ENCODE data around the gene EPHB3. TPM values are rescaled to one million over a fixed set of nuclear protein-coding genes. Genes with fewer than 3 reads are reported as not detected.

EPHB3 gene
- total and polyA plus RNA-seq, 7 donors = 0.08 to 1.6 (median 0.63) TPM

GRCh38 chr3:184595726-184596125 lies 34.1 kb downstream of the EPHB3 start:
- Histone ChIP-seq H3K9me3 (no peaks in the 10 kb centered on the region), H3K36me3 (ENCODE audit: insufficient read depth in 1 of 2, low read depth in 1 of 2) (no peaks in the 10 kb centered on the region), H3K27ac (no peak overlapping the region), H3K27me3 (ENCODE audit: insufficient read depth in 3 of 3, low read length in 2 of 3) (peaks cover 0 to 1% (median 0%) of the 10 kb centered on the region in 3 donors), H3K4me1 (no peaks in the 10 kb centered on the region), H3K4me3 (no peak overlapping the region)
- WGBS, 3 donors = 54 to 74% (median 57%) methylated on average over 8 of the region's 8 CpGs
- TF ChIP-seq CTCF (IDR thresholded peaks at IDR 0.05) = no peak
- intact Hi-C loops (cut with DNase I) = no loop called here
- ATAC-seq (no peak), DNase-seq (no peak)

GRCh38 chr3:184596233-184596632 lies 34.6 kb downstream of the EPHB3 start:
- DNase-seq = no peak
- no peaks in the 10 kb centered on the region for H3K4me1 ChIP-seq

GRCh38 chr3:184596886-184597575 lies 35.4 kb downstream of the EPHB3 start:
- H3K9me3 ChIP-seq = no peaks in the 10 kb centered on the region
- no peak for ATAC-seq
- 88 to 98% (median 91%) methylated on average over 6 of the region's 6 CpGs for WGBS, 3 donors
- H3K36me3 ChIP-seq (ENCODE audit: insufficient read depth in 1 of 2, low read depth in 1 of 2) = no peaks in the 10 kb centered on the region
- no peak for TF ChIP-seq CTCF (IDR thresholded peaks at IDR 0.05)
- H3K27ac ChIP-seq = no peak overlapping the region
- no peak for DNase-seq
- no peaks in the 10 kb centered on the region for H3K4me1 ChIP-seq
- H3K27me3 ChIP-seq (ENCODE audit: insufficient read depth in 3 of 3, low read length in 2 of 3) = peaks cover 0 to 4% (median 0%) of the 10 kb centered on the region in 3 donors
- no peak overlapping the region for H3K4me3 ChIP-seq
- intact Hi-C loops (cut with DNase I) = no loop called here

More at GRCh38 chr3:184596233-184596632, 34.6 kb downstream of the EPHB3 start:
- Histone ChIP-seq H3K27ac (no peak overlapping the region), H3K4me3 (no peak overlapping the region), H3K9me3 (no peaks in the 10 kb centered on the region), H3K27me3 (ENCODE audit: insufficient read depth in 3 of 3, low read length in 2 of 3) (no peaks in the 10 kb centered on the region), H3K36me3 (ENCODE audit: insufficient read depth in 1 of 2, low read depth in 1 of 2) (no peaks in the 10 kb centered on the region)
- 90 to 94% (median 91%) methylated on average over 5 of the region's 5 CpGs for WGBS, 3 donors
- TF ChIP-seq CTCF (IDR thresholded peaks at IDR 0.05) = no peak
- intact Hi-C loops (cut with DNase I) = no loop called here
- no peak for ATAC-seq

- no peak for TF ChIP-seq CTCF (IDR thresholded peaks at IDR 0.05)
- no peak for ATAC-seq
- peaks cover 2% of the 10 kb centered on the region for H3K4me1 ChIP-seq
- H3K9me3 ChIP-seq = no peaks in the 10 kb centered on the region
- H3K27ac ChIP-seq = no peak overlapping the region
- H3K36me3 ChIP-seq (ENCODE audit: insufficient read depth in 1 of 2, low read depth in 1 of 2) = no peaks in the 10 kb centered on the region
- WGBS, 3 donors = 76 to 82% (median 79%) methylated on average over 20 of the region's 20 CpGs
- H3K27me3 ChIP-seq (ENCODE audit: insufficient read depth in 3 of 3, low read length in 2 of 3) = peaks cover 0 to 12% (median 7%) of the 10 kb centered on the region in 3 donors
- peak in 1 of 2 donors; percentile 48 for DNase-seq
- intact Hi-C loops (cut with DNase I) = no loop called here
- H3K4me3 ChIP-seq = no peak overlapping the region
These were observed 36.4 kb downstream of the EPHB3 start for GRCh38 chr3:184597829-184598573.
